NCI-H2081 treated with DMSO at 0.1 percent for 48 hours (cell line): Measurements from ENCODE around the gene PRPF6.

Source experiments
- DNase-seq: peaks from one replicate; lab custom pipeline; 2025; lab: John Stamatoyannopoulos, UW

PRPF6 gene, protein sequence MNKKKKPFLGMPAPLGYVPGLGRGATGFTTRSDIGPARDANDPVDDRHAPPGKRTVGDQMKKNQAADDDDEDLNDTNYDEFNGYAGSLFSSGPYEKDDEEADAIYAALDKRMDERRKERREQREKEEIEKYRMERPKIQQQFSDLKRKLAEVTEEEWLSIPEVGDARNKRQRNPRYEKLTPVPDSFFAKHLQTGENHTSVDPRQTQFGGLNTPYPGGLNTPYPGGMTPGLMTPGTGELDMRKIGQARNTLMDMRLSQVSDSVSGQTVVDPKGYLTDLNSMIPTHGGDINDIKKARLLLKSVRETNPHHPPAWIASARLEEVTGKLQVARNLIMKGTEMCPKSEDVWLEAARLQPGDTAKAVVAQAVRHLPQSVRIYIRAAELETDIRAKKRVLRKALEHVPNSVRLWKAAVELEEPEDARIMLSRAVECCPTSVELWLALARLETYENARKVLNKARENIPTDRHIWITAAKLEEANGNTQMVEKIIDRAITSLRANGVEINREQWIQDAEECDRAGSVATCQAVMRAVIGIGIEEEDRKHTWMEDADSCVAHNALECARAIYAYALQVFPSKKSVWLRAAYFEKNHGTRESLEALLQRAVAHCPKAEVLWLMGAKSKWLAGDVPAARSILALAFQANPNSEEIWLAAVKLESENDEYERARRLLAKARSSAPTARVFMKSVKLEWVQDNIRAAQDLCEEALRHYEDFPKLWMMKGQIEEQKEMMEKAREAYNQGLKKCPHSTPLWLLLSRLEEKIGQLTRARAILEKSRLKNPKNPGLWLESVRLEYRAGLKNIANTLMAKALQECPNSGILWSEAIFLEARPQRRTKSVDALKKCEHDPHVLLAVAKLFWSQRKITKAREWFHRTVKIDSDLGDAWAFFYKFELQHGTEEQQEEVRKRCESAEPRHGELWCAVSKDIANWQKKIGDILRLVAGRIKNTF

DNA sequence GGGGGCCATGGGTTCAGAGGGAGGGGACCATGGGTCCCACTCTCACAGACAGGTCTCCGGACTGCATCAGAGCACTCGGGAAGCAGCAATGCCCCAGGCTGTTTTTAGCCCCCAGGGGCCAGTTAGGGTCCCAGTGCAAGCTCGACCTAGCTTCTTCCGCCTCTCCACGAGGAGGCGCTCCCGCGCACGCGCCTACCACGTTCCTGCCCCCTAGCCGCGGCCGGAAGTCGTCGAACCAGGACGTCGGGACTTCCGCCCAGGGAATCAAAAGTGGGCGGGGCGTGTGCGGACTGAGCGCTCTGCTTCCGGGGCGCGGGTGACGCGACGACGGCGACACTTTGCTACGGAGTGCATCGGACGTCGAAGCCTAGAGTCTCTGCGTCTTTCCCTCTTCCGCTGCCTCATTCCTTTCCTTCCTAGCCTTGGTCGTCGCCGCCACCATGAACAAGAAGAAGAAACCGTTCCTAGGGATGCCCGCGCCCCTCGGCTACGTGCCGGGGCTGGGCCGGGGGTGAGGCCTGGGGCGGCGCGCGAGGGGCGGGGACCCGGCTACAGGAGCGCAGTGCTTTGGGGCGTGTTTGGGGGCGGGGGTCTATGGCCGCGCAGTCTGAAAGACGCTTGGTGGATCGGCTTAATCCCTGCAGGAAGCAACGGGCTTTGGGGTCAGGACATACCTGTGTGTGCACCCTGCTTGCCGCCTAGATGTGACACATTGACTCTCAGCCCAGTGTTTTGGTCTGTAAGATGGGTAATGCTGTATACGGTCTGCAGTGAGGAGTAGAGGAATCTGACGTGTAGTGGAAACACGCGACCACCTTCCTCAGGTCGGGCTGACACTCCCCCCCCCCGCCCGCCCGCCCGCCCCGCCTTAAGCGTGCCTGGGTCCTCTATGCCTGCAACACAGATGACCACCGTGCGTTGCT, at the start of gene PRPF6:
PRPF6 (plus strand) TSS at position 327 of the 923 bp plus-strand sequence; CDS start at position 441, 114 bp downstream.
- peak; percentile 69 for DNase-seq

DNA sequence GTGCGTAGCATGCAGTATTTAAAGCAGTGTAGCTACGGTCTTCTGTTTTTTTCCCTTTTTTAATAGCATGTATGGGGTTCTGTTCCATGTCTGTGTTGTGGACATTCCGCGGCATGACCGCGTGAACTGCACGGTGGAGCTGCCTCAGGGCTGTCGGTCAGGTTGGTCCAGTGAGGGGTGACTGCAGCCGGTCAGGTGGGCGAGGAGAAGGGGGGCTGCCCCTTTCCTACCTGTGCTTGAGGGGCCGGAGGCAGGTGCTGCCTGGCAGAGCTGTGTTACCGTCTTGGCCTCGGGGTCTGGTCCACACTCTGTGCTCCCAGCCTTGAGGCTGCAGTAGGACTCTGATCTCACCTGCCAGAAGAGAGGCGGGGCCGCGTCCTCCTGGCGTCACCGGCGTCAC, 49.2 kb upstream of the PRPF6 start:
- no peak for DNase-seq

DNA sequence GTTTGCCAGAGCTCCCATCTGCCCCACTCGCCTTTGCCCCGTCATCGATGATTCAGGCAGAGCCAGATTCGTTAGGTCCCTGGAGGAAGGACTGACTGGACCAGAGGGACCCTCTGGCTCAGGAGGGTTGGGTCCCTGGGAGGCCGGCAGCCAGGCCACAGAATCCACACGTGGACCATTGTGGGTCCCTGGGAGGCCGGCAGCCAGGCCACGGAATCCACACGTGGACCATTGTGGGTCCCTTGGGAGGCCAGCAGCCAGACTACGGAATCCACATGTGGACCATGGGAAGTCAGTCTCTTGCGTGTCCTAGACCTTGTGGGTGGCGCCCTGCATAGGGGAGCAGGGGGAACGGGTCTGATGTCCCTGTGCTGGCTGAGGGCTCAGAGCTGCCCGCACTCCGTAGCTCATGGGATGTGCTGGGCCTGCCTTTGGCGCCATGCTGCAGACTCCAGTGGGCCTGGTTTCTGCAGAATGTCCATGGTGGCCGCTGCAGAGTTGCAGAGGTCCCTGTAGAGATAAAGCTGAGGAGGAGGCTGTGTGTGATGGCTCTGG, 48.2 kb upstream of the PRPF6 start:
- no peak for DNase-seq

DNA sequence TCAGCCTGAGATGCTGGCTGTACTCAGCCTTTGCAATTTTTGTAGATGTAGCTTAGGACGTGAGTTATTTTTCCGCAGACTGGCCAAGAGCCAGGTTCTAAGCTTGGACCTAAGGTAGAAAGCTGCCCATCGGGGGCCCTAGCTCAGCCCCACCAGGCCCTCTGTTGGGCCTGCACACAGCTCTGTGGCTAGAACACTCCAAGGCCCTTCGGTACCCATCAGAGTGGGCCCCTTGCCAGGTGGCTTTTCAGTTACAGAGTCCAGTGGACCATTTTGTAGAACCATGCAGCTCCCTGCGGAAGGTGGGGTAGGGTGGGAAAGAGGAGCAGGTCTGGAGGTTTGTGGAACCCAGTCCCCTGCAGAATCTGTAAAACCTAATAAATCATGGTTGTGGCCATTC, 47.3 kb upstream of the PRPF6 start:
- no peak for DNase-seq

DNA sequence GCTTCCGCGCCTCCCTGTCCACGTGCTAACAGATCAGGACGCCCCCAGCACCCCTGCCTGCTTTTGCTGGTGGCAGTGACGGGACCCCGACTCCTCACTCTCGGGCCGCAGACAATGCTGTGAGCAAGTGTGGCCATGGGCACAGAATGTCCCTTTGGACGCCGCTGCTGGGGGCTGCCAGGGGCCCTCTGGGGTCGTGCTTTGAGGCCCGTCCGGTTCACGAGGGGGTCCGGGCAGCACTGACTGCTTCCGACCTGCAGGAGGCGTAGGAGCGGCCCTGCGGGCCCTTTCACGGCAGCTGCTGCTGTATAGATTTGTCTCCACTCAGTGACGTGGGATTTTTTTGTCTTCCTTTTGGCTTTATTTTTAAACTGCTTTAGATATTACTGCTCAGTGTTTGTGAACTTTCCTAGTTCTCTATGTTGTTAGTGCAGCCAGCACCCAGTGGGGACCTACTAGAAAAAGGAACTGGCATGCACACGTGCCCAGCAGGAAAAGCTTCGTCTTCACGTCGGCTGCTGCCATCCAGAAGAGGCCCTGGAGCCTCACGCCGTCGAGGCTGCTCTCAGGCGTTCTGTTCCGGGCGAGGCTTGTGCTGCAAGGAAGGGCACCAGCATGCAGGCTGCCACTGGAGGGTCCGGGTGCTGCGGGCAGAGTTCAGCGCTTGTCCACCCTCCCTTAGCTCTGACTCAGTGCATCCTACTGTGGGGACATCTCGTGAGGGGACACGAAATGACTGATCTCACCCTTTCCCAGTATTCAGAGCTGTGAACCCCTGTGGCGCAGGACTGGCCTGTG, 46.5 kb upstream of the PRPF6 start:
- DNase-seq = no peak

DNA sequence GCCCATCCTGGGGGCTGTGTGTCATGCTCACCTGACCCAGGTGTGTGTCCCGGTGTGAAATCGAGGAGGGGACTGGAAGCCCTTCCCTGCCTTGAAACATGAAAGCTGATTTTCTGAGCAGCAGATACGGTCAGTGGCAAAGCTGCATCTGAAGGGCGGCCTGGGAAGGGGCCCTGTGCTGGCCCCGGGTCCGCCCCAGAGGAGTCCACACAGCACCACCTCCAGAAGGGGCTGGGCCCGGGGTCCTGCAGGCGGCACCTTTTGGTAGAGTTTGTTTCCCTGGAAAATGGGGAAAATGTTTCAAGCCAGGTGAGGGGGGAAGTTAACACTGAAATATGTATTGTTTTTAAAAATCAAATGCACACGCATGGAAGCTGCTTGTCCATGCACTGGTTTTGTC, 45.5 kb upstream of the PRPF6 start:
- no peak for DNase-seq

DNA sequence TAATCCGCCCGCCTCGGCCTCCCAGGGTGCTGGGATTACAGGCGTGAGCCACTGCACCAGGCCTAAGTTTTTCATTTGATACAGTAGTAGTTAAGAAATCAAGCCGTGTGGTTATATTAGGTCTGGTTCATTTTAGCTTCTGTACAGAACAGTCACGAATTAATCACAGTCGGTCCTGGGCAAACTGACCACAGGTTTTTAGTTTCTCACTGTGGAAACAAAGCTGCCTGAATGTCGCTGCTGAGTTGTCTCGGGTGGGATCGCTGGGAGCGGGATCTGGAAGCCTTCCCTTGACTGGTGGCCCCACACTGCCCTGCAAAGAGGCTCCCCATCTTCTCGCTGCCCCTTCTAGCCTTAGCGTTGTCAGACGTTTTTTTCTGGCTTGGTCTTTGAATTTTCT, 43.3 kb upstream of the PRPF6 start:
- no peak for DNase-seq

DNA sequence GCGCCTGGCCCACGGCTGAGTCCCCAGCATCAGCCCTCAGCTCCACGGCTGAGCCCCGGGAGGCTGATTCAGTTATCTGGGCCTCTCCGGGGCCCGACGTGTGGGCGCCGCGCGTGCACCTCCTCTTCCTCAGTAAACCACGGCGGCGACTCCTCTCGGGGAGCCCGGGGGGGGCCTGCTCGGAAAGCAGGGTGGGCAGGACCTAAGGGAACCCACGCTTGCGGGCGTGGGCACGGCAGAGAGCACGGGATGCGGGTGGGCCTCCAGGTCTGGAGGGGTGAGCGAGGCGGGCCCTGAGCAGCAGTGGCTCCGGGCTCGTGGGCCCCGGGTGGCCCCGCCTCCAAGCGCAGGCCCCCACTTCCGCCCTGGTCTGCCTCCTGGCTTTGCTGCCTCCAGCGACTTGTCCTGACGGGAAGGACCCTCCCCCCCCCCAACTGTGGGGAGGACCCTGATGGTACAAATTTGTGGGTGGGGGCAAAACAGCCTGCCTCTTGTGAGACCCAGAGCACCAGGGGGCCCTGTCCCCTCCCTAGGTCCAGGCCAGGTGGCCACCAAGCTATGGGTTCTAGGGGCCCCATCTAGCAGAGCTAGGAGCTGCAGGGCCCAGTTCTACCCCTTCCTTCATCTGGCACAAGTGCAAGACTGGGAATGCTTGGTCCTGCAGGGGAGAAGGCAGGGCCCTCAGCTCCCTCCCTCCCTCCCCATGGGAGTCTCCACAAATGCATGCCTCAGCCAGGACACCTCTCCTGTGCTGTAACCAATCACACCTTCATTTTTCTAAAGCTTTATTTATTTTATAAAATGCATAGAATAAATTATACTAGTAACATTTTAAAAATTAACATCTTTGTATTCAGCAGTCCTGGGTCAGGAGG, 41.6 kb upstream of the PRPF6 start:
- no peak for DNase-seq

DNA sequence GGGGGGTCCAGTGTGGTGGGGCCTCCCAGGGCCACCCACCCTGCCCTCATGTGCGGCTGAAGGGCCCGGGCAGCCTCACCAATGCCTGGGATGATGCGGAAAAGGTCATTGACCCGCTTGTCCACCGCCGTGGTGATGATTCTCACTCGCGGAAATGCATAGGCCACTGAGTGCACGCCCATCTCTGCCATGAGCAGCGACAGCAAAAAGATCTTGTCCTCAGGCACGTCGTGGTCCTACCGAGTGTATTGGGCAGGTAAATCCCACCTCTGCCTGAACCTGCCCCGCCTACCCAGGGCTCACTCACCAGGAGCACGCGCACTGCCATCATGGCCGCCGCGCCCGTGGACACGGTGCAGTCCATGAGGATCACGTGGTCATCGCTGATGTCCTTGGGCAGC, 40.9 kb upstream of the PRPF6 start:
- no peak for DNase-seq

DNA sequence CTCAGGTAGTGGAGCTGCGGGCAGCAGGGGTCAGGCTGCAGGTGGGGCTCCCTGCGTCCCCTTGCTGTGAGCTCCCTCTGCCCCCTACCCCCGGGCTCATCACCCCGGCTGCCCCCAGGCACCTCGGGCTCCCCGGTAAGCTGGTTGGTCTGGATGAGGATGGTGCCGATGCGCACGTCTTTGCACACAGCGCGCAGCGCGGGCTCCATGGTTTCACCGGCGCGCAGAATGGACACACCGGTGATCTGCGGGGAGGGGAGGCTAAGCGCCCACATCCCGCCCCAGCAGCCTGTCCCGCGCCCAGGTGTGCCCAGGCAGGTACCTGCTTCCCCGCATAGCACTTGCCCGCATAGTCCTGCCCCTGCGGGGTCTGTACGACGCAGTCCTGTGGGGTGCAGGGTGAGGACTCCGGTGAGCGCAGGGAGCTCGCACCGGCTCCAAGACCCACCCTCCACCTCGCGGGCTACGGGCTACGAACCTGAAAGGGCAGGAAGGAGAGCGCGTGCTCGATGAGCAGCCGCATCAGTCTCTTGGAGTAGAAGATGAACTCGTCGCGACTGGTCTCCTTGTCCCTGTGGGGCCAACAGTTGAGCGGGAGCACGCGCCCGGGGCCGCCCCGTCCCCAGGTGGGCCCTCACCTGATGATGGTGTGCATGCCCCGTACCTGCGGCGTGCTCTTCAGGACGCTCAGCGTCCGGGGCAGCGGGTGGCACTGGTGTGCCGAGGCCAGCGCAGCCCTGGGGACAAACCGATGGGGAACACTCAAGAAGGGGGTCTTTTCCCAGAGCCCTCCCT, 40.3 kb upstream of the PRPF6 start:
- no peak for DNase-seq

DNA sequence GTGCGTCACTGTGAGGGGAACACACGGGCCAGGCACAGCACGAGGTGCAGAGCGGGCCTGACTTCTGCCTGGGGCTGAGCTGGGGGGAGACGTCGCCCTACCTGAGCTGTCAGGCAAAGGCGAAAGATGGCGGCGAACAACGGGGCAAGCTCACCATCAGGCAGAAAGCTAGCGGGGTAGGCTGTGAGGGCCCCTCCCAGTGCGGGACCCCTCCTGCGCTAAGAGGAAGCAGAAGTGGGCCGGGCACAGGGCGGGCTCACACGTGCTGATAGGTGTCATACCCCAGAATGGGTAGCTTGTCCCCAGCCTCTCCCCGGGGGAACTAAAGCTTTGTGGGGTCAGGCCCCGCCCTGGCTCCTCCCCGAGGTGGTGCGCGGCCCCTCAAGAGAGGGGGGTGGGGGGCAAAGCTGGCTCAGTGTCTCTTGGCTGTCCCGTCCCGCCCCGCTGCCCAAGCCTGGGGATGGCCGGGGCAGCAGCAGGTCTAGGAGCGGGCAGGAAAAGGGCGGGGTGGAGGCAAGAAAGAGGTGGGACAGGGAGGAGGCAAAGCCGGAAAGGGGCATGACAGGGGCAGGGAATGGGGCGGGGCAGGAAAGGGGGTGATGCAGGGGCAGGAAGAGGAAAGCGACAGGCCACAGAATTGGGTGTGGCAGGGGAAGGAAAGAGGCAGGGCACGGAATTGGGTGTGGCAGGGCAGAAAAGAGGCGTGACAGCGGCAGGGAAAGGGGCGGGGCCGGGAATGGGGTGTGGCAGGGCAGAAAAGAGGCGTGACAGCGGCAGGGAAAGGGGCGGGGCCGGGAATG, 39.5 kb upstream of the PRPF6 start:
- DNase-seq = no peak

DNA sequence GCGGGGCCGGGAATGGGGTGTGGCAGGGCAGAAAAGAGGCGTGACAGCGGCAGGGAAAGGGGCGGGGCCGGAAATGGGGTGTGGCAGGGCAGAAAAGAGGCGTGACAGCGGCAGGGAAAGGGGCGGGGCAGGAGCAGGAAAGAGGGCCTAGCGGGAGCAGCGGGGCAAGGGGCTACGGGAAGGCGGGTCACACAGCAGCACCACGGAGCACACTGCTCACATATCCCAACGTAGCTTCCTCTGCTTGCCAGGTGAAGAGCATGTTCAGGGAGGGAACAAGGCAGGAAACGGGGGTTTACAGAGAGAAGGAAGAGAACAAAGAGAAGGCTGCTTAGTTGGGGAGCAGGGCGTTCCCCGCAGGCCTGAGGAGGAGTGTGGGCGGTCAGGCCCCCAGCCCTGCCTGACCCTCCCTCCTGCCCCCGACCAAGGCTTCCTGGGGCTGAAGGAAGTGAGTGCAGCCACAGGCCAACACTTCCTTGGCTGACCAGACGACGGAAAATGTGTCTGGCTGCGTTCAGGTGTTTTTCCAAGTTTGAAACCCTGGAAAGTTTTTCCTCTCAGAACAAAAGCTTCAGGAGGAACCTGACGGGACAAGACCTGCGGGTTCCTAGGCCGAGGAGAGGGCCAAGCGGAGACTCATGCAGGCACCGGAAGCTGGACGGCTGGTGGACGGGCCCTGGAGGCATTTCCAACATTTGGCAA, 38.5 kb upstream of the PRPF6 start:
- DNase-seq = no peak

DNA sequence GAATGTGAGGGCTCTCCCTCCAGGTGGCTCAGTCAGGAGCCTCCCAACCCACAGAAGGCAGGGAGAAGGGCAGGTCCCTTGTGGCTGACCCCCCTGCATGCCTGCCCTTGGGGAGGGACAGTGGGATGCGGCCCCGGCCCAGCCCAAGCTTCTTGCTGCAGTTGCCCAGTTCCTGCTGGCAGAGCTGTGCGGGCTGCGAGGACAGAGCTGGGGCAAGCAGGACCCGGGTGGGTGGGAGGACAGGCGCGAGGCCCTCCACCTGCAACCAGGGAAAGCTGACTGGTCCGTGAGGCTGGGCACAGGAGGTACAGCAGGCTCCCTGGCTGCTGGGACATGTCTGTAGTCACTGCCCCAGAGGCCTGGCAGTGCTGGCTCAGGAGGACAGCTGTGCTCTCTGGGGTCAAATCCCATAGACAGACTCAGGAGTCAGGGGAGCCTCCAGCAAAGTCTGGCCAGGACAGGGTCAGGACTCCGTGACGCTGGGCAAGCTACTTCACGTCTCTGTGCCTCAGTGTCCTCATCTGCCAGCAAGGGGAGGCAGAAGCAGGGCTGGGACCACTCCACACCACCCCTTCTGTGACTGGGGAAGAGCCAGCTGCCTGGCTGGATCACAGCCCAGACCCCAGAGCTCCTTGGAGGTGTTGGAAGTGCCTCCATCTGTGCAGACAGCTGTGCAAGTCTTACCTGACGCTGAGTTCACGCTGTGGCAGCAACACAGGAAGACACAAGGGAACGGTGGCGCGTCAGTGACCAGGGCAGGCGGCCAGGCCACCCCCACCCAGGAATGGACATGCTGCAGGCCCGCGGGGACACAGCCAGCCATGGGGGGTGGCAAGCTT, 37.7 kb upstream of the PRPF6 start:
- no peak for DNase-seq

DNA sequence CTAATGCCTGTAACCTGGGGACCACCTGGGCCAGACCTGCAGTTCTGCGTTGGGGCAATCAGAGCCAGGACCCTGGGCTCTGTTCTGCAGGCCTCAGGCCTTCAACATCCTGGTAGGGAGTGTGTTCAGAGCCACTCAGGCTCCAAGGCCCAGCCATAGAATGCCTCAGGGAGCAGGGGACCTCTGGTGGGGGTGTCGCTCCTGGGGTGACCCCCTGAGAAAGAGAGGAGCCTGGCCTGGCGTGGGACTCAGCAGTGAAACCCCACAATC, 37.2 kb upstream of the PRPF6 start:
- DNase-seq = no peak

DNA sequence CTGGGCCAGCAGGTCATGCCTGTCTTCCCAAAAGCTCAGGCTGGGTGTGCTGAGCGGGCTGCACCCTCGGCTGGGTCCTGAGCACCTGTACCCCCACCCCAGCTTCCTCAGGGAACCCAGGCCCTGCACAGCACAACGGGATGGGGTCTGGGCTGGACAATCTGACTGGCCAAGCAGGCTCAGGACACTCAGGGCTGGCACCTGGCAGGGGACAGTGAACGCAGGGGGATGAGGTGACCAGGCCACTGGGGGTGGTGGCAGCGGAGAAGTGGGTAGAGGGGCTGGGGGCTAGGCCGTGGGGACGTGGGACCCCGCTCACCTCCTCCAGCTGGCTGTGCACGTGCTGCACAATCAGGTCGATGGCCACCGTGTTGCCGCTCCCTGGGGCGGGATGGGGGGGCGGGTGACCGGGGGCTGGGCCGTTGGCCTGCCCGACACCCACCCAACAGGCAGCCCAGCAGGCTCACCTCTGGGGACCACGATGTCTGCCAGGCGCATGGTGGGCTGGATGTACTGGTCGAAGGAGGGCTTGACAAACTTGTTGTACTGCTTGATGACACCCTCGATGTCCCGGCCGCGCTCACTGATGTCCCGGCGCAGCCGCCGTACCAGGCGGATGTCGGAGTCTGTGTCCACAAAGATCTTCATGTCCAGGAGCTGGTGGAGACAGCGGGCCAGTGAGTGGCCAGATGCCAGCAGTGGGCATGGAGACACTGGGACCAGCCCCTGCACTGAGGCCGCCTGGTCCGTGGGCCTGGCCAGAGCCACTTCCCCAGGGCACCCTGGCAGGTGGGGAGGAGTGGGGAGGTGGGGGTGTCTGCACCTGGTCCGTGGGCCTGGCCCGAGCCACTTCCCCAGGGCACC, 36.6 kb upstream of the PRPF6 start:
- DNase-seq = no peak
